ENCODE results near the gene STAP2. TPM values are rescaled to one million over a fixed set of nuclear protein-coding genes. Genes with fewer than 3 reads are reported as not detected.

The STAP2 gene, protein sequence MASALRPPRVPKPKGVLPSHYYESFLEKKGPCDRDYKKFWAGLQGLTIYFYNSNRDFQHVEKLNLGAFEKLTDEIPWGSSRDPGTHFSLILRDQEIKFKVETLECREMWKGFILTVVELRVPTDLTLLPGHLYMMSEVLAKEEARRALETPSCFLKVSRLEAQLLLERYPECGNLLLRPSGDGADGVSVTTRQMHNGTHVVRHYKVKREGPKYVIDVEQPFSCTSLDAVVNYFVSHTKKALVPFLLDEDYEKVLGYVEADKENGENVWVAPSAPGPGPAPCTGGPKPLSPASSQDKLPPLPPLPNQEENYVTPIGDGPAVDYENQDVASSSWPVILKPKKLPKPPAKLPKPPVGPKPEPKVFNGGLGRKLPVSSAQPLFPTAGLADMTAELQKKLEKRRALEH
- 27.2 and 30.9 TPM in 2 replicates for total RNA-seq

DNA sequence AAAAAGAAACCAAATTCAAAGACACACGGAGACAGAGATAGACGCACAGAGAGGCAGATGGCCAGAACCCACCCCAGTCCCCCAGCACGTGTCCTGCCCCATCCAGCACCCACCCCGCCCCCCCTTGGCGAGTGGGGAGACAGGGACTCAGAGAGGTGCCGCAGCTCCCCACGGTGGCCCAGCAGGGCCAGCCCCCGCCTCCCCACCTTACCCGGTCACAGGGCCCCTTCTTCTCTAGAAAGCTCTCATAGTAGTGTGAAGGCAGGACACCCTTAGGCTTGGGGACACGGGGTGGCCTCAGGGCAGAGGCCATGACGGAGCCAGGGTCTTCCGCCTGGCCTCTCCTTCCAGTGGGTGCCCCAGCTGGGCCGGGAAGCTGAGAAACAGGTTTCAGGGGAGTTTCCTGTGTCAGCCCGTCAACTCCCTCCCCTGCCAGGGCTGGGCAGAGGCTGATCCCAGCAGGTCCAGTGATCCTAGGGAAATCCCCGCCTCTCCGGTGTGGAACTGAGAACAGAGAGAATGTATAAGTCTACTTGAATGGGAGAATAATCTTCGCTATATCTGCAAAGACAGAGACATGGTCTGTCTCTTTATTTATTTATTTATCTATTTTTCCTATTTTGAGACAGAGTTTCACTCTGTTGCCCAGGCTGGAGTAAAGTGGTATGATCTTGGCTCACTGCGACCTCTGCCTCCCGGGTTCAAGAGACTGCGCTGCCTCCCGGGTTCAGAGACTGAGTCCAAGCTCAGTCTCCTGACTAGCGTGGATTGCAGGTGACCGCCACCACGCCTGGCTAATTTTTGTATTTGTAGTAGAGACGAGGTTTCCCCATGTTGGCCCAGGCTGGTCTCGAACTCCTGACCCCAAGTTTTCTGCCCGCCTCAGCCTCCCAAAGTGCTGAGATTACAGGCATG lies at the start of gene STAP2:
Gene STAP2, minus strand, starts transcription at position 387 of the 915 bp plus-strand sequence. Its CDS starts 74 bp downstream, at position 313.

DNA sequence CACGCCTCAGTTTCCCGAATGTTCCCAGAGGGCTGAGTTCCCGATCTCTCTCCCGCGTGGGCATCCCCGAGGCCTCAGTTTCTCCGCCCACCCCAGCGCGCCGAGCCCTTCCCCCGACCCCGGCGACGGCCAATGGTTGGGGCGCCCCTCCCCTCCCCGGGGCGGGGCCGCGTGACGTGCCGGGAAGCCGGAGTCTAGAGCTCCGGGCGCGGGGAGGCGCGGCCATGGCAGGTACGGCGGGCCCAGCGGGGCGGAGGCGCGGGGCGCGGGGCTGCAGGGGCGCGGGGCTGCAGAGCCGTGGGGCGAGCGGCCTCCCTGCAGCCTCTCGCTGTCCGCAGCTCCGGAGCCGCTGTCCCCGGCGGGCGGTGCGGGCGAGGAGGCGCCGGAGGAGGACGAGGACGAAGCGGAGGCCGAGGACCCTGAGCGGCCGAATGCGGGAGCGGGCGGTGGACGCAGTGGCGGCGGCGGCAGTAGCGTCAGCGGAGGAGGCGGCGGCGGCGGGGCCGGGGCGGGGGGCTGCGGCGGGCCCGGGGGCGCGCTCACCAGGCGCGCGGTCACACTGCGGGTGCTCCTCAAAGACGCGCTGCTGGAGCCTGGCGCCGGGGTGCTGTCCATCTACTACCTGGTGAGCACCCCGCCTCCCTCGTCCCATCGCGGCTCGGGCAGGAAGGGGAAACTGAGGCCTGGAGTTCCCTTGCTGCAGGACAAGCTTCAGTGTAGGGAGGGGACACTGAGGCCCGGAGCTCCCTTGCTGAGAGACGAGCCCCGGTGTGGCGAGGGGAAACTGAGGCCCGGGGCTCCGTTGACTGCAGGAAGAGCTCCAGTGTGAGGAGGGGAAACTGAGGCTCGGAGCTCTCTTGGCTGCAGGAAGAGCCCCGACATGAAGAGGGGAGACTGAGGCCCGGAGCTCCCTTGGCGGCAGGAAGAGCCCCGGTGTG lies 5.0 kb upstream of the STAP2 start, which contains the start of gene MPND:
Gene MPND, plus strand, starts transcription at position 193 of the 938 bp plus-strand sequence. Its CDS starts 32 bp downstream, at position 225.

DNA sequence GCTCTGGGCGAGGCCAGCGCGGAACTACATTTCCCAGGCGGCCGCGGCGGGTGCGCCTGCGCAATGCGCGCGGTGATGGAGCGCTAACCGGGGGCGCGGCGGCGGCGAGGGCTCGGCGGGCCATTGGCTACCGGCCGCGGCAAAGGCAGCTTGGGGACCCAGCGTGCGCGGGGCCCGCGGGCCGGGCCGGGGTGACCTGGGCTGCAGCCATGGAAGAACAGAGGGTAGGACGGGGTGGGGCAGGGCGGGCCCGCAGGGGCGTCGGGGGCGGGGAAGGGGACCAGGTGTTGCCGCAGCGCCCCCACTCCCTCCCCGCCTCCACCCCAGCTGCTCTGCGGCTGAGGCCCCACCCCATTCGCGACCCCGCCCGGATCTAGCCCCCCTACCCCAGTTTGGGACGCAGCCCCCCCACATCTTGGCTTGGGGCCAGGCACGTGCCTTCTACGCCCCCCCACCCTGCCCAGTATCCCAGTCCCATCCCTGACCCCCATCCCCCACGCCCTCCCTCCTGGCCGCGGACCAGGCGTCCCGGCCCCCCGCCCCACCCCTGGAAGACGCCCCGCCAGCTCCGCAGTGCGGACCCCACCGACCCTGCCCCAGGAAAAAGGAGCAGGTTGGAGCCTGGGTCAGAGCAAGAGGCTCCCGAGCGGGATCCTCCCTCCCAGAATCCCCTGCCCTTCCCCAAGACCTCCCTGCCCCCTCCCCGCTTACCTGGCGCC lies 33.9 kb downstream of the STAP2 start, which contains the start of gene FSD1:
Gene FSD1, plus strand, starts transcription at position 61 of the 719 bp plus-strand sequence. Its CDS starts 149 bp downstream, at position 210.

DNA sequence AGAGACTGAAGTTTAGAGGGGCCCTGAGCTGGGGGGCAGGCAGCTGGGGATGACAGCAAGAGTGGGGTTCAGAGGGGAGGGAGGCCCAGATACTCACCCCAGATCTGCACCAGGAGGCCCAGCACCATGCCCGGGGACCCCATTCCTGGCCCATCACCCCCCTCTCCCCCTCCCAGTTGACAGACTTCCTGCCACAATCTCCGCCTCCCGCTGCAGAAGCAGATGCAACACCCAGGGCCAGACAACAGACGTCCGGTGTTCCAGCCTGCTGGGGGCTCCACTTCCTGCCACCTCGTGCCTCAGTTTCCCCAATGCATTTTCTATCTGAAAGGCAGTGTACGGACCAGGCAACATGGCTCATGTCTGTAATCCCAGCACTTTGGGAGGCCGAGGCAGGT lies 36.4 kb downstream of the STAP2 start, which contains the start of gene TMIGD2:
Gene TMIGD2, minus strand, starts transcription at position 147 of the 398 bp plus-strand sequence. Its CDS starts 4 bp downstream, at position 143.

DNA sequence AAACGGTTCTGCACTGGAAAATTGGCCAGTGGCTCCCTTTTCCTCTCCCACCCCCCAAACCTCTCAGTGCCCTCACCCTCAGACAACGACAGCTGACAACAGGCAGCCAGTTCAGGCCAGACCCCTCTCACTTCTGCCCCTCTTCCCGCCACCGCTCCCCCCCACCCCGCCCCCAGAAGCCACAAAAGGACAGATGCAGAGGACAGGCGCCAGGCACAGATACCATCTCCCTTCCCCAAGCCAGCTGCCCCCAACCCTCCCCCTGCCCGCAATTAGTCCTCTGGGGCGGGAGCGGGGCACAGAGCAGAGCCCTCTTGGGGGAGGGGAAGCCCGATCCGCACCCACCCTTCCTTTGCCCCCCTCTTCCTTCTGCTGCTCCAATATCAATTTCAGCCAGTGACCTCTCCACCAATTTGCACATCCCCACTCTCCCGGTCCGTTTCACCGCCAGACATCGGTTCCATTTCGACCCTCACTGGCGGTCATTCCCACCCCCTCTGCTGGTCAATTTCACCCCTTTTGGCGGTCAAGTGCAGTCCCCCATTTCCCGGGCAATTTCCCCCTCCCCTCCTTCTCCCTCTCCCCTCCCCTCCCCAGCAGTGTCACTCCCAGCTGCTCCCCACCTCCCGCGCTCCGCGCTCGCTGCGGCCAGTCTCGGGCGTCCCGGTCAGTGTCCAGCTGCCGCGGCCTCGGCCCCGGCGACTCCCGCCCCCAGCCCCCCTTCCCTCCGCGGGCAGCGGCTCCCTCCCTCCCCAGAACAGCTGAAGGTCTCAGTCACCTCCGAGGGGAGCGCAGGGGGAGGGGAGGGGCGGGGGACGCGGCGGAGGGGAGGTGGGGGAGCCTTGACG lies 60.0 kb downstream of the STAP2 start, which contains the start of gene SHD:
Gene SHD, plus strand, starts transcription at position 848 of the 848 bp plus-strand sequence. CDS start 798 bp downstream, outside the sequence.

Other genes with a start within 250 kb of the STAP2 start
- 135 and 157 TPM in 2 replicates for gene MAP2K2, start 214.7 kb downstream of the STAP2 start, total RNA-seq
- gene CREB3L3, start 185.2 kb downstream of the STAP2 start, total RNA-seq: not detected in 2 replicates
- 25.3 and 47.4 TPM in 2 replicates for gene SIRT6, start 156.3 kb downstream of the STAP2 start, total RNA-seq
- 0.05 TPM in 1 of 2 replicates, not detected in the other for gene ANKRD24, start 156.1 kb downstream of the STAP2 start, total RNA-seq
- 0.73 and 1.9 TPM in 2 replicates for gene EBI3, start 109.3 kb downstream of the STAP2 start, total RNA-seq
- 31.0 and 31.4 TPM in 2 replicates for gene YJU2, start 91.7 kb downstream of the STAP2 start, total RNA-seq
- not detected in 2 replicates for gene SHD, start 59.6 kb downstream of the STAP2 start, total RNA-seq
- gene TMIGD2, start 36.4 kb downstream of the STAP2 start, total RNA-seq: not detected in 2 replicates
- gene FSD1, start 34.2 kb downstream of the STAP2 start, total RNA-seq: 7.9 and 9.6 TPM in 2 replicates
- 2.8 and 4.5 TPM in 2 replicates for gene MPND, start 4.7 kb upstream of the STAP2 start, total RNA-seq
- gene SH3GL1, start 61.7 kb upstream of the STAP2 start, total RNA-seq: 104 and 115 TPM in 2 replicates
- gene CHAF1A, start 63.8 kb upstream of the STAP2 start, total RNA-seq: 20.3 and 22.4 TPM in 2 replicates
- 54.2 and 61.9 TPM in 2 replicates for gene UBXN6, start 119.0 kb upstream of the STAP2 start, total RNA-seq
- gene HDGFL2, start 133.5 kb upstream of the STAP2 start, total RNA-seq: 69.2 and 73.0 TPM in 2 replicates
- 0.07 and 0.20 TPM in 2 replicates for gene PLIN4, start 179.7 kb upstream of the STAP2 start, total RNA-seq
- gene PLIN5, start 196.4 kb upstream of the STAP2 start, total RNA-seq: 0.07 TPM in 1 of 2 replicates, not detected in the other
- 0.73 and 0.79 TPM in 2 replicates for gene LRG1, start 201.2 kb upstream of the STAP2 start, total RNA-seq
- 176 and 187 TPM in 2 replicates for gene SEMA6B, start 220.9 kb upstream of the STAP2 start, total RNA-seq

Data from mammary microvascular endothelial cell (primary cell).